ENCODE data around the gene LACTB.

Gene LACTB

DNA sequence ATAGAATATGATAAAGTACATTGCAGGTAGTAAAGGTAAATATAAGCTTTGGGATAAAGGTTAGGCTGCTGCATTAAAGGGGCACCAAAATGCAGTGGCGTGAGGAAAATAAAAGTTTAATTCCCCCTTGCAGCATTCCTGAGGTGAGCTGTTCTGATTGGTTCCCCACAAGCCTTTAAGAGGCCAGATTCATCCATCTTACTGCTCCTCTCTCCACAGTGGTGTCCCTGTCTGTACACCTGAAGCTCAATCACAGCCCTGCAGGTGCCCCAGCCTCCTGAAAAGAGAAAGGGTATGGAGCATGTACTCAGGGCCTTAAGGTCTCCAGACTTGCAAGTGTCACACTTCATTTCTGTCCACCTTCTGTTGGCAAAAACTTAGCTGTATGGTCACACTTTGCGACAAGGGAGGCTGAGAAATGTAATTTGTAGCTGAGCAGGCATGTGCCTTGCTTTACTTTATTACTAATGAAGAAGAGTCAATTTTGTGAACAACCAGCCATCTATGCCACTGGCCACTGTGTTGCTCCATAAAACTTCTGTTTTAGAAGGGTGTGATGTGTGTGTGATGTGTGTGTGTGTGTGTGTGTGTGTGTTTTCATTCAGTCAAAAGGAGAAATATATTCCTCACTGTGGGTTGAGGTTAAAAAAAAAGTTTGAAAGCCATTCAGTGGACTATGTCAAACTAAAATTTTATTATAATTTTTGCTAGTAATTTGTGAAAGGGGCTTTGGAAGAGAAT, 12.8 kb downstream of the LACTB start:
- no peak for DNase-seq

DNA sequence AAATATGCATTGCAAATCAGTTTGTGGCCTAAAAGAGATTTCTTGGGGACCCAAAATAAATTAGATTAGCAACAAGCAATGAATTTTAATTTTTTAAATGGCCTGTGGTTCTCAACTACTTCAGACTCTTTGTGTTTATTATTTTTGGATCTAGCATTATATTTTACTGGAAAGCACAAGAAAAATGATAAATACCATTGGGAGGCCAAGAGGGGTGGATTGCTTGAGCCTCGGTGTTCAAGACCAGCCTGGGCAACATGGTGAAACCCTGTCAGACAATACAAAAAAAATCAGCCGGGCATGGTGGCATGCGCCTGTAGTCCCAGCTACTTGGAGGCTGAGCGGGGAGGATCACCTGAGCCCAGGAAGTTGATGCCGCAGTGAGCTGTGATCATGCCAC, 13.6 kb downstream of the LACTB start:
- DNase-seq = no peak

DNA sequence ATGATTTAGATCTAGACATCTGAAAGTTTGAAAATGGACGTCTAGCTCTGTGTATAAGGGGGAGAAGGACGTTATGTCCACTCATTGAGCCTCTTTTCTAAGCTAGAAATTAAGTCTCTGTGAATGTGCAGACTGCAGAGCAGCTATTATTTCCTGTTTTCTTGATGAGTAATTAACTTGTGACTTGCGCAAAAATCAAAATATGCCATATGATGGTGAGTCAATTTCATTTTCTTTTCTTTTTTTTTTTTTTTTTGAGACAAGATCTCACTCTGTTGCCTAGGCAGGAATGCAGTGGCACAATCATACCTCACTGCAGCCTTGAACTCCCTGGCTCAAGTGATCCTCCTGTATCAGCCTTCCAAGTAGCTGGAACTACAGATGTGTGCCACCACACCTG, 14.1 kb downstream of the LACTB start:
- no peak for DNase-seq

DNA sequence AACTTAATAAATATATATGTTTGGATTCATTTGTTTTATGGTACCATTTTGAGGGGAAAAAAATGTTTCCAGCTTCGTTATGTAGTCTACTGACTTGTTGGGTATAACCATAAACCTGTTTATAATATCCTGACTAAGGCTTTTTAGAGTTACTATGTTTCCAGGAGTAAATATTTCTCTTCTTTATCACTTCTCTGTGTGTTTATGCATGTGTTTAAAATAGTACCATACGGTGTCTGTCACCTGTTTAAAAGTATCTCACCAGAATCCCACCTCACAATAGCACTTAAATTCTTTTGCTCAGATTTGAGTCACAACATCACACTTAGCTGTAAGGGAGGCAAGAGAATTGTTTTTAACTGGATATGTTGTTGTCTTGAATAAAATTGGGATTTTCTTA, 15.1 kb downstream of the LACTB start:
- DNase-seq = no peak

DNA sequence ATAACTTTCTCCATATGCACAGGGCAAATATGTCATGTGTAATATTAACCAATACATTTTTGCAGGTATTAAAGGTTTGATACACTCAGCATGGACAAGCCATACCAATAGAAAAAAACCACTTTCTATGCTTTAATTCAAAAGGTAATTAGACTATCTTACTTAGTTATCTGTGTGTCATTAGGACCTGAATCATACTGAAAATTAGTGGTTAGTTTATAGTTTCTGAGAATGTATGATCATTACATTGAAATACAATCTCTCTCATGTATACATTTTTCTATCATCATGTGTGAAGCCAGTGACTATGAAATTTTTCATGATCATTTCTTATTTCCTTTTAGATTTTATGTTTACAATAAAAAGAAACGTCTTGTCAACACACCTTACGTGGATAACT, 19.3 kb downstream of the LACTB start:
- DNase-seq = no peak

DNA sequence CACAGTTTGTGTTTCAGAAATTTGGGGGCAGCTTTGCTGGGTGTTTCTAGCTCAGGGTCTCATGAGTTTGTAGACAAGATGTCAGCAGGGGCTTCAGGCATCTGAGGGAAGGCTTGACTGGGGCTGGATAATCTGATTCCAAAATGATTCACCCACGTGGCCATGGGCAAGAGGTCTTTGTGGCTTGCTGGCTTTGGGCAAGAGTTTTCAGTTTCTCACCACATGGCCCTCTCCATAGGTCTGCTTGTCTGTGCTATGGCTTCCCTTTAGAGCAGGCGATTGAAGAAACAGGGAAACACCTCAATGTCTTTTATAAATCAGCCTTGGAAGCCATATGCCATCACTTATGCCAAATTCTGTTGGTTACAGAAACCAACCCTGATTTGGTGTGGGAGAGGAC, 23.8 kb downstream of the LACTB start:
- no peak for DNase-seq

DNA sequence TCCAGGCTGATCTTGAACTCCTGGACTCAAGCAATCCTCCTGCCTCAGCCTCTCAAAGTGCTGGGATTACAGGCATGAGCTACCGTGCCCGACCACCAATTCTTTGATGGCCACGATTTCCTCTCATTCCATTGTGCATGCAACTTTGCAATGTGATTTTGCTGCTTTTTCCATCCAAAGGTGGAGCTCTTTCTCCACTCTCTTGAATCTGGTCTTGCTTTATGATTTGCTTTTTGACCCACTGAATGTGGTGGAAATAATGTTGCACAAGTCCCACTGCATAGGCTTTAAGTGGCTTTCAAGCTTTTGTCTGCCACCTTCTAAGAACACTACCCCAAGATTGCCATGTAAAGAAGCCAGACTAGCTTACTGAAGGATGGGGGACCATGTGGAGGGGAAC, 25.0 kb downstream of the LACTB start:
- no peak for DNase-seq

DNA sequence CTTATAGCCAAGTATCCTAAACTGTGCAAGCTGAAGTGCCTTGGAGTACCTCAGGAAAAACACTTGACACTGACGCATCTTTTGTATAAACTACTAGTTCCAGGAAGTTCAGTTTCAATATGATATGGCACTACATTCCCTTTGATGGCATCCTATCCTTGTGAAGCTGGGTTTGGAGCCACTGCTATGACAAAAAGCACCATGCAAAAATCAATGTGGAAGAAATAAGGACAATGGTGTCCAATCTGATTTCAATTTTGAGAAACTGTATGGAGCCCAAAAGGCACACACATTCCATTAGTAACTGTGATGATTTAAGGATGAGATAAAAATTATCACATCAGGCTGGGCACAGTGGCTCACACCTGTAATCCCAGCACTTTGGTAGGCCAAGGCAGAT, 30.0 kb downstream of the LACTB start:
- DNase-seq = no peak

DNA sequence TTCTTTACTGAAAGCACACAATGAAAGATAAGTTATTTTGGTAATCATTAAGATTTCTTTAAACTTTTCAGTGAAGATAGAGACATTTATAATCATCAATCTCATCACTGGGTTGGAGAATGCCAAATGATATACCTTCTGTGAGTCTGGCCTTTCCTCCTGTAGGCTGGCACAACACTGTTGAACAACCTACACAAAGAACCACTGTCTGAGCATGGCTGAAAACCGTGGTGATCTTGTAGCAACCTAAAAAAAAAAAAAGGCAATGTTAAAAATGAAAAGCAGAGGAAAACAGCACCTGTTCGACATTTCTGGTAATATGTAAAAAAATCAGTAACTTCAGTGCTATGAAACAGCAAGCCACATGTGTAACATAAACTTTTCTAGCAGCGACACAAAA, 33.8 kb downstream of the LACTB start:
- no peak for DNase-seq

DNA sequence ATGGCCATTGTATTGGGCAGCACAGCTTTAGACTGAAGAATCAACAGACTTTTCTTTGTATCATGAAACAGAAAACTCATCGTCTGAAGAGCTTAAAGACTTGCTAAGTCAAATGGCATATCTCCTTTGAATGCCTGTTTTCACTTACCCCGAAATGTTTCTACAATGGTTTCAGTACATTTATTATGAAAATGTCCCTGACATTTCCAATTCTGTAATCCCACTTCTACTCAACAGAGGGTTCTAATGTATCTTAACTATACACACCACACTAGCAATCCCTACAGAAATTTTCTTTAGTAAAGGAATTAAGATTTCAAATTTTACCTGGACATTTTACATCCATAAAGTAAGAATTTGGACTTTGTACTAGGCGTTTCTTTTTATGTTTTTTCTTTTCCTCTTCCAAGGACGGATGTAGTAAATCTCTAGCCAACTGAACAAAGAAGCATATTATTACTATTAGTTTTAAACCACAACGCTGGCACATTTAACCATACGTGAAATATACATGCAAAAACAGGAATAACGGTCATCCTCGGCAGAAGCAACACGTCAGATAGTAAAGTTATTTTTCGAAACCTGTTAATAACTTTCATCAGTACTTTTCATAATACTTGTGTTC, 34.5 kb downstream of the LACTB start:
- no peak for DNase-seq

DNA sequence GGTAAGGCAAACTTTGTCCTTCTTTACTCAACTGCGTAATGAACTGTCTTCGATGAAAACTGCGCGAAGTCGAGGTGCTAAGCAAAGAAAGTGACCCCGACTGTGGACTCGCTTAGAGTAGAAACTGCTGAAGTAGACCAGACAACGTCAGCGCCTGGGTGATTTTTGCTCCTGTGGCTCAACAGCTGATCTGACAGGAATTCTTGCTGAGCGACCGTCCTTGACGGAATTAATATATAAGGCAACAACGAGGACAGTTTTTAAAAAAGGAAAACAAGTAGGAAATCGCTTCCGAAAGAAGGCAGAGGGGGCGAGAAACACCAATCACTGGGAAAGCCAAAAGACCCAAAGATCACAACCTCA, 35.1 kb downstream of the LACTB start:
- DNase-seq = no peak

DNA sequence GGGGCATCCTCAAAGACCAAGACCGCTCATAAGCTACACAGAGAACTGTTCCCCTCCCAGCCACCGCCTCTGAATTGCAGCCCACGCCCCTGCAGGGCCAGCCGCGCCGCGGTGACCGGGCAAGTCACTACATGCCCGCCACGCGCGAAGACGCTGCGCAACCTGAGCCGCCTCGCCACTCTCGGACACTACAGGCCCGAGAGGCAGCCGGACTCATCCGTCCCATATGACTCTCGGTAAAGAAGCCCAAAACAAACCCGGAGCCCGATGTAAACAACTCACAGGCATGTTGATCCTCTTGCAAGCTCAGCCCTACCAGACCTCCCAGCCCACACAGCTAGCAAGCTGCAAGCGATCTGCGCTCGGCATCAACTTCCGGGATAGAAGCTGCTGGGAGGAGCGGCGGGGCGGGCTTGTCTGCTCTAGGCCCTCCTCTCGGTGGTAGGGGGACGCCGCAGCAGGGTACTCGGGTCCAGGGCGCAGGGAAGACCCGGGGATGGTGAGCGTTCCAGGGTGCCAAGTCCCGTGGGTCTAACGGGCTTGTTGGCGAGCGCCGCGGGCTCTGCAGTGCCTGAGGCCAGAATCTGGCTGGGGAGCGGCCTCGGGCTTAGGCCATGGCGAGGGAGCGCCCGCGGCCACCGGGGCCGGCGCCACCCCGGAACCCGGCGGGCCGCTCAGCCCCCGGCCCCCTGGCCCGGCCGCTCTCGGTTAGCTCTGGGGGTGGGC, 35.6 kb downstream of the LACTB start, which contains the start of gene RPS27L:
Gene RPS27L, minus strand, starts transcription at position 360 of the 726 bp plus-strand sequence. Its CDS starts 72 bp downstream, at position 288.
- DNase-seq = peak; percentile 83

DNA sequence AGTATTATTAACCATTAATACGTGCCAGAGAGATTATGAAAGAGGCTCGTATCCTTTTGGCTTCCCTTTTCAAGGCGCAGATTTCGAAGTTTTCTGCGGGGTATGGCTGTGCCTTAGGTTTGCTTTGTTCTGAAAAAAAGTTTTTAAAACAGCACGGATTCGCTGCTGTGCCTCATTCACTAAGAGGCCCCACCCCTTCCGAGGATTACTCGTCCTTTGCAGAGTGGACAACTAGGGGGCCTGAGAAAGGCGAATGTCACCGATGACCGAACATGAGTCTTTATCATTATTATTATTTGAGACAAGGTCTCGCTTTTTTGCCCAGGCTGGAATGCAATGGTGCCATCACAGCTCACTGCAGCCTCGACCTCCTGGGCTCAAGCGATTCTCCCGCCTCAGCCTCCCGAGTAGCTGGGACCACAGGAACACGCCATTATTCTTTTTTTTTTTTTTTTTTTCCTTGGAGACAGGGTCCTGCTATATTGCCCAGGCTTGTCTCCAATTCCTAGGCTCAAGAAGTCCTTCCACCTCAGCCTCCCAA, 36.3 kb downstream of the LACTB start:
- peak; percentile 5 for DNase-seq

DNA sequence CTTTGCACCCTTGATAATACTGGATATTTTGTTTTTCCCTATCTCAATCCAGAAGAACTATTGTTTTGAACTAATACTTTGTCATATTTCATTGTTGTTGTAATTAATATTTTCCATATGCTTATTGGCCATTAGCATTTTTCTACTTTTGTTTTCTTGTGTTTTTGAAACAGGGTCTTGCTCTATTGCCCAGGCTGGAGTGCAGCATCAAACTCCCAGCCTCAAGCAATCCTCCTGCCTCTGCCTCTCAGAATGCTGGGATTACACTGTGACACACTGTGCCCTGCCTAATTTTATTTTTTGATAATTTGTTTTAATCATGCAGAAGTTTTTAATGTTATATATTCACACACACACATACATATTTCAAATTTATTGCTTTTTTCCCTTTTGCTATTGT, 39.0 kb downstream of the LACTB start:
- DNase-seq = no peak

DNA sequence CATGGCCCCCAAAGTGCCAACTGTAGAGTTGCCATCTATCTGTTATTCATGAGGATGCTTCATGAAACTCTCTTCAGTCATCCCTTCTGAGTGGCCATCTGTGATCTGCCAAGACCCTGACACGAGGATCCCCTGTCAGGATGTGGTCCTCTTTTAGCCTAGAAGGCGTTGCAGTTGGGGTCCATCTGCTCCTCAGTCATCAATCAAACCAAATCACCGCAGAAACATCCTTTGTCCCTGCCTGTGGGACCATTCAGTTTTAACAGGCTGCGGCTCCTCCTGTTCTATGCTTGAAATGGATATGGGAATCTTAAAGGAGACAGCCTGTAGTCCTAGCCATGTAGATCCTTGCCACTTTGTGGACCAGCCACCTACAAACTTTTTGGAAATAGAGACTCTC, 41.6 kb downstream of the LACTB start:
- DNase-seq = no peak

DNA sequence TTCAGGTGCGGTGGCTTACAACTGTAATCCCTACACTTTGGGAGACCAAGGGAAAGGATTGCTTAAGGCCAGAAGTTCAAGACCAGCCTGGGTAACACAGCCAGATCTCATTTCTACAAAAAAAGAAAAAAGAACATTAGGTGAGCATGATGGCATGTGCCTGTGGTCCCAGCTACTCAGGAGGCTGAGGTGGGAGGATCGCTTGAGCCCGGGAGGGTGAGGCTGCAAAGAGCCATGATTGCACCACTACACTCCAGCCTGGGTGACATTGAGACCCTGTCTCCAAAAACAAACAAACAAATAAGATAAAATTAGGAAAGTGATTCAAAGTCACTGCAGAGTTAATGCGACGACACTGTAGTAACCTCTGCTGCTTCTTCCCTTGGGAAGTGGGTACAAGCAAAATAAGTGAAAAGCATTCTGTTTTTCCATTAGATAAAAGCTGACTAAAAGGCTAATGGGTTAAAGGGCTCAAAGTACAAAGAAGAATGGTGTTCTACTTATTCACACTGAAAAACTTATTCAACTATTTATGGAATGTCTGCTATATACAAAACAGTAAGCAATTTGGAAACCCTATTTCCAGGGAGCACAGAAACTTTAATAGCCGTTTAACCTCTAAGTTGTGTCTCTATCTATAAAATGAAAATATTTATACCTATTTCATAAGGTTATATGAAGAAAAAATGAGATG, 43.7 kb downstream of the LACTB start:
- no peak for DNase-seq

DNA sequence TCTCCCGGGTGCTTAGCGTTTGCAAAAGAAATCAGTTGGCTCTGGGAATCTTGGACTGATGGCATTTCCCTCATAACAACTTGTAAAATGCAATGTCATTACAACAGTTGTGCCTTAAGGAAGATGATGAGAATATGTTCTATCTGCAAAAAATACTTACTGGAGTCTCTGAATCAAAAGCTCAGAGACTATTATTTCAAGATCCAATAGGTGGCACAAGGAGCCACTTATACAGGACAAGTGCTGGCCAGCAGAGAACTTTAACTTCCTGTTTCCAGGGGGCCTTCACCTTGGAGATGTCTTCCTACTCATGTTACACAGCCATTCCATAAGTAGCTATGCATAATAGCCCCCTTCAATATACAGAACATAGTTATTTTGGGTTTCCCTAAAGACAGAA, 44.6 kb downstream of the LACTB start:
- DNase-seq = no peak

DNA sequence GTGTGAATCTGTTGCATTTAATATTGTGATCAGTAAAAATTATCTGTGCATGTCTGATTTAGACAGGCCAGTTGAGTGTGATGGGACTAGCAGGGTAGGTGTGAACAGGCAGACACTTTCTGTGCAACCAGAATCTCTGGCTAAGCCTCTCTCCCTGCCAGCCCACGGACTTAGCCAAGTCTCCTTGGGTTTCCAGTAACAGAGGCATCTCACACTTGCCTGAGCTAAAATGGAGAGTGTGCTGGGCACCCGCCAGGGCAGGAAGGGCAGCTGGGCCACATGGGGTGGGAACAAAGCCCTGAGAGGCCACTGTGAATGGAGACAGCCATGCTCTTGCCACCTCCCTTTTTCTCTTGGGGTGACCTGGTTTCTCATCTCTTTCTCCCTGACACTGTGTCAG, 48.1 kb downstream of the LACTB start:
- no peak for DNase-seq

DNA sequence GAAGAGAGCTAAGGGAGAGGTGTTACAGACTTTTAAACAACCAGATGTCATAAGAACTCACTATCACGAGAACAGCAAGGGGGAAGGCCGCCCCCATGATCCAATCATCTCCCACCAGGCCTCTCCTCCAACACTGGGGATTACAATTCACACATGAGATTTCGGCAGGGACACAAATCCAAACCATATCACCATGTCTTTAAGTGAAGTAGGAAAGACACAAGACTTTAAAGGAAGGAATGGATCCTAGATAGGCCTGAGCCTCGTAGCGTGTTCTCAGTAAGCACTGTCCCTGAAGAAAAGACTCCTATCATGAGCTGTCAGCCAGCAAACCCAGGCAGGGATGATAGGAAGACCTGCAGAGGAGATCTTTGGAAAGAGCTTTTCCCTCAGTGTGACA, 50.7 kb downstream of the LACTB start:
- DNase-seq = no peak

DNA sequence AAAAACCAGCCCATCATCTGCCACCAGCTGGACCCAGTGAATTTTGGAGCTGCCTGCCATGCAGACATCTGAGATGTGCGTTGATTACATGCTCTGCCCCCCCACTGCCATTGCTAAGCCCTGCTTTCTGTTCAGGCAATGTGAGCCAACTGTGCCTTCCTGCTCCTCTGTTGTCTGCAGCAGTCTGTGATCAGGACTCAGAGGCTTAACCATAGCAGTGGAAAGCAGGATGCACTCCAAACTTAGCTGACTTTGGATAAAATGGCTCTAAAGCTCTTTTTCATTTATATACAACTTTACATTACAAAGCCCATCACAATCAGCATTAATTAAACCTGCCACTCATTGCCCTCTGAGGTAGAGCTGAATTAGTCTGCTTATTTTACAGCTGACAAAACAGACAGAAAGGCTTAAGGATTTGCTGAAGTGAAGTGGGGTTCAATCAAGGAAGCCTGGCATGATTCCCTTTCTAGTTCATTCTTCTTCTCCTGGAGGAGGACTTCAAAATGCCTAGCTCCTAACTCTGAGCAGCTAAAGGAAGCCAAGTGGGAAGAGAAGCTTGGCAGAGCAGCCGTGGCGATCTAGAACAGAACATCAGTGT, 51.3 kb downstream of the LACTB start:
- no peak for DNase-seq

DNA sequence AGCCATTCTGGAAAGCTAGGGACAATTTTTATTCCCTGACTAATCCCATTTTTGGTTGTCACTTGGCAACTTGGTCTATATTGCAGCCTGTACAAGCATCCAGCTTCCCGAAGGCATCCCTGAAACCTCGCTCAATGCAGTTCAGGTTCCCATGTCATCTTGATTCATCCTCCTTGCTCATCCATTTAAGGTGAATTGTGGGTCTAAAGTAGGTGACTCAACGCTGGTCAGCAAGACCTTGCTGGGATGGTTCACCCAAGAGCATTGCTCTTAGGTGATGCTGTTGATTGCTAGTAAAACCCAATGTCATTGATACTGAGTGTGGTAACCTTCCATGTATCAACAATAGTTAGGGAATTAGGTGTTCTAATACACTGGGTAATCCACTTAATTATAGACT, 54.6 kb downstream of the LACTB start:
- no peak for DNase-seq

DNA sequence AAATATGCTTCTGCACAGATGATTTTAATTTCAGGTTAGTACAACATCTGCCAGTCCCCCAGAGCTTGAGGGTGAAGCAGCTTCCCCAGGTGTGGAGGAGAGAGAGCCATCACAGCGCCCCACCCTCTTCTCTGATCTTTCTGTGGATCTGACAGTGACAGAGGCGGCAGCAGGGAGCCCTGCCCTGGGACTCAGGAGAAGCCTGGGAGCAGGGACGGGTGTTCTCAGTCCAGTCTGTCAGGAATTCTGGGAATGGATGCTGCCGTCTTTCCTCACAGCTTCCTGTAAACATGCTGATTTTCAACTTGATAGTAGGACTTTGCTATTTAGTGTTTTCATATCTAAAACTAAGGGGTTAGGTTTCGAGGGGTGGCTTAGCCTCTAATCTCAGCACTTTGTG, 56.4 kb downstream of the LACTB start:
- DNase-seq = no peak

DNA sequence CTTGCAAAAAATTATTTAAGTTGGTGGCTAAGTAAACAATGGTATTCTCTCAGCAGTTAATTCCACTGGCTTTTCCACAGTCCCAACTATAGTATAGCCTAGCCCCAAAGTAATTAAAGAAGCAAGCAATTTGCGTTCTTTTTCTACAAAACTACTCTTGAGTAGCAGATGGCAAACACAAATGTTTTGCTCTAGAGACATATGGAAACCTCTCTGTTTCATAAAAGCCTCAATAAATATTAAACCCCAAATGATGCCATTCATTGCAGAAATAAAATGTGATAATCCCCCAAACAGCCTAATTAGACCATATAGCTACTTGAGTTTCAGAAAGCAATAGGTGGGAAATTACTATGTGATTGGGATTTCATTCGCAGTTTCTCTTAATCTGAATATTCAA, 59.1 kb downstream of the LACTB start:
- DNase-seq = no peak
